ENCODE data around the gene ASPN.

ASPN gene

DNA sequence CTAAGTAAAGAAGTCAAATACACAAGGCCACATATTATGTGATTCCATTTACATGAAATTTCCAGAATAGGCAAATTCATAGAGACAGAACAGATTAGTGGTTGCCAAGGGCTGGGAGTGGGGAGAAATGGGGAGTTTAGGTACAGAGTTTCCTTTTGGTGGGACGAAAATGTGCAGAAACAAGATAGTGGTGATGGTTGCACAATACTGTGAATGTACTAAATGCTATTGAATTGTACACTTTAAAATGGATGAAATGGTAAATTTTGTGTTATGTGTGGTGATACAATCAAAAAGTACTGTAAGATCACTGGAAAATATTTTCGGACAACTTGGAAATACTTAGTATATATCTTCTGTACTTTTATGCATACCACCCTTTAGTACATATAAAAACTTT is 38.5 kb upstream of the ASPN start:
- no peaks in the 10 kb centered on the region for H4K20me1 ChIP-seq (ENCODE audit: insufficient read depth, low read length)
- H3K9me3 ChIP-seq (ENCODE audit: low read length) = no peaks in the 10 kb centered on the region
- H3K9ac ChIP-seq (ENCODE audit: low read length) = no peak overlapping the region
- TF ChIP-seq, protein P1, sequence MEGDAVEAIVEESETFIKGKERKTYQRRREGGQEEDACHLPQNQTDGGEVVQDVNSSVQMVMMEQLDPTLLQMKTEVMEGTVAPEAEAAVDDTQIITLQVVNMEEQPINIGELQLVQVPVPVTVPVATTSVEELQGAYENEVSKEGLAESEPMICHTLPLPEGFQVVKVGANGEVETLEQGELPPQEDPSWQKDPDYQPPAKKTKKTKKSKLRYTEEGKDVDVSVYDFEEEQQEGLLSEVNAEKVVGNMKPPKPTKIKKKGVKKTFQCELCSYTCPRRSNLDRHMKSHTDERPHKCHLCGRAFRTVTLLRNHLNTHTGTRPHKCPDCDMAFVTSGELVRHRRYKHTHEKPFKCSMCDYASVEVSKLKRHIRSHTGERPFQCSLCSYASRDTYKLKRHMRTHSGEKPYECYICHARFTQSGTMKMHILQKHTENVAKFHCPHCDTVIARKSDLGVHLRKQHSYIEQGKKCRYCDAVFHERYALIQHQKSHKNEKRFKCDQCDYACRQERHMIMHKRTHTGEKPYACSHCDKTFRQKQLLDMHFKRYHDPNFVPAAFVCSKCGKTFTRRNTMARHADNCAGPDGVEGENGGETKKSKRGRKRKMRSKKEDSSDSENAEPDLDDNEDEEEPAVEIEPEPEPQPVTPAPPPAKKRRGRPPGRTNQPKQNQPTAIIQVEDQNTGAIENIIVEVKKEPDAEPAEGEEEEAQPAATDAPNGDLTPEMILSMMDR (IDR thresholded peaks at IDR 0.05; ENCODE audit: low read length) = no peak
- no peak for TF ChIP-seq EZH2 (IDR thresholded peaks at IDR 0.05; ENCODE audit: borderline replicate concordance, low read length)
- H3K4me2 ChIP-seq (ENCODE audit: low read length) = no peak overlapping the region
- no peaks in the 10 kb centered on the region for H3K36me3 ChIP-seq (ENCODE audit: insufficient read depth, low read length)
- no peaks in the 10 kb centered on the region for H3K27me3 ChIP-seq (ENCODE audit: insufficient read depth, low read length)
- no peaks in the 10 kb centered on the region for H3F3A ChIP-seq (ENCODE audit: insufficient read depth, low read length)
- H3K4me1 ChIP-seq (ENCODE audit: insufficient read depth, low read length, severe bottlenecking) = no peaks in the 10 kb centered on the region
- H3K79me2 ChIP-seq (ENCODE audit: insufficient read depth, low read length) = no peaks in the 10 kb centered on the region
- no peak overlapping the region for H2AFZ ChIP-seq (ENCODE audit: low read length)
- no peak overlapping the region for H3K4me3 ChIP-seq (ENCODE audit: low read depth, low read length, poor library complexity, severe bottlenecking)
- H3K9me2 ChIP-seq (ENCODE audit: low read depth, low read length) = no peaks in the 10 kb centered on the region
- H3K27ac ChIP-seq (ENCODE audit: low read depth, low read length, poor library complexity, severe bottlenecking) = no peak overlapping the region

DNA sequence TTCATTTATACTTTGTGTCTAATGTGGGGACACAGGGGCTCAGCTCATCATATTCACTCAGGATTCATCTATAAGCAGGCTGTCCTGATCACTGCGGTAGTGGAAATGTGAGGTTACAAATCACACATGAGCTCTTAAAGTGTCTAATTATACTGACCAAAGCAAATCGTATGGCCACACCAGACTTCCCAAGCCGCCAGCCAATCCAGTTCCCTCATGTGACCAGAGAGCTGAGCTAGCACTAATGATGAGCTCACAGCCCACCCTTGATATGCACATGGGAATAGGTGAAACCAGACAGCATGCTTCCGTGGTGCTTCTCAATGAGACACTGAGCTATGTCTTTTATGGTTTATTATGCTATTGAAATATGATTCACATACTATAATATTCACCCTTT is 35.9 kb upstream of the ASPN start:
- Histone ChIP-seq H3K27me3 (ENCODE audit: insufficient read depth, low read length) (no peaks in the 10 kb centered on the region), H2AFZ (ENCODE audit: low read length) (no peak overlapping the region), H3K4me1 (ENCODE audit: insufficient read depth, low read length, severe bottlenecking) (no peaks in the 10 kb centered on the region), H3K27ac (ENCODE audit: low read depth, low read length, poor library complexity, severe bottlenecking) (no peak overlapping the region), H3K4me2 (ENCODE audit: low read length) (no peak overlapping the region), H3K9me3 (ENCODE audit: low read length) (no peaks in the 10 kb centered on the region), H3K9me2 (ENCODE audit: low read depth, low read length) (no peaks in the 10 kb centered on the region), H4K20me1 (ENCODE audit: insufficient read depth, low read length) (no peaks in the 10 kb centered on the region), H3K4me3 (ENCODE audit: low read depth, low read length, poor library complexity, severe bottlenecking) (no peak overlapping the region), H3K36me3 (ENCODE audit: insufficient read depth, low read length) (no peaks in the 10 kb centered on the region), H3F3A (ENCODE audit: insufficient read depth, low read length) (no peaks in the 10 kb centered on the region), H3K79me2 (ENCODE audit: insufficient read depth, low read length) (no peaks in the 10 kb centered on the region), H3K9ac (ENCODE audit: low read length) (no peak overlapping the region)
- TF ChIP-seq, protein P1 (IDR thresholded peaks at IDR 0.05; ENCODE audit: low read length) = no peak
- TF ChIP-seq EZH2 (IDR thresholded peaks at IDR 0.05; ENCODE audit: borderline replicate concordance, low read length) = no peak

DNA sequence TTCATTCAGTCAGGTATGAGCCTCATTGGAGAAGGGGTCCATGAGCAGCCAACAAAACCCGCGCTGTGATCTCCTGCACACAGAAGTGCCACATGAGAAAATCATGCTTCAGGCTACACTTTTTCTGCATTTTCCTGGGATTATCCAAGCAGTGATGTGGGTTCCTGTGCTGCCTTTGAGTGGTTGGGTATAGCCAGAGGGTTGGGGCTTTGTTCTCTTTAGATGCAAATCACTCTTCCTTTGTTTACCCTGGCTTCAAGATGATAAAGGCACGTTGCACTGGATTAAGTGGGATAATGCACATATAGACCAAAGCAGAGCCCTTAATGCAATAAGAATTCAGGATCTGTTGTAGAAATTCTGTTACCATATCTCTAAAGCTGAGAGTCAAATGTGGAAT is 34.7 kb upstream of the ASPN start:
- H3K4me1 ChIP-seq (ENCODE audit: insufficient read depth, low read length, severe bottlenecking) = no peaks in the 10 kb centered on the region
- H3F3A ChIP-seq (ENCODE audit: insufficient read depth, low read length) = no peaks in the 10 kb centered on the region
- H3K4me3 ChIP-seq (ENCODE audit: low read depth, low read length, poor library complexity, severe bottlenecking) = no peak overlapping the region
- H3K27ac ChIP-seq (ENCODE audit: low read depth, low read length, poor library complexity, severe bottlenecking) = no peak overlapping the region
- no peak overlapping the region for H3K4me2 ChIP-seq (ENCODE audit: low read length)
- H3K9me3 ChIP-seq (ENCODE audit: low read length) = no peaks in the 10 kb centered on the region
- H4K20me1 ChIP-seq (ENCODE audit: insufficient read depth, low read length) = no peaks in the 10 kb centered on the region
- no peaks in the 10 kb centered on the region for H3K9me2 ChIP-seq (ENCODE audit: low read depth, low read length)
- no peaks in the 10 kb centered on the region for H3K79me2 ChIP-seq (ENCODE audit: insufficient read depth, low read length)
- H3K9ac ChIP-seq (ENCODE audit: low read length) = no peak overlapping the region
- TF ChIP-seq EZH2 (IDR thresholded peaks at IDR 0.05; ENCODE audit: borderline replicate concordance, low read length) = no peak
- TF ChIP-seq, protein P1 (IDR thresholded peaks at IDR 0.05; ENCODE audit: low read length) = no peak
- H3K36me3 ChIP-seq (ENCODE audit: insufficient read depth, low read length) = no peaks in the 10 kb centered on the region
- no peaks in the 10 kb centered on the region for H3K27me3 ChIP-seq (ENCODE audit: insufficient read depth, low read length)
- no peak overlapping the region for H2AFZ ChIP-seq (ENCODE audit: low read length)

Measured in OCI-LY1 (cell line).